HEK293 (cell line): ENCODE measurements around the gene TEX14.
A peak's percentile ranks its signal among the peaks of the same experiment; 100 is the strongest.

Experiments used
- CTCF ChIA-PET: fragments of 350-600 bp; formaldehyde crosslinking; extraction: SDS; loops from one replicate; lab custom pipeline; 2021; ENCODE audit warnings: antibody characterized with exemption; lab: Yijun Ruan, JAX
- POLR2A ChIA-PET: fragments of 300-600 bp; formaldehyde crosslinking; extraction: SDS; loops from one replicate; lab custom pipeline; 2020; ENCODE audit warnings: antibody characterized with exemption, inconsistent platforms; lab: Yijun Ruan, JAX
- H3K27ac ChIP-seq: fragments of 200-500 bp; sonication (Bioruptor generic); 2 replicates; pipeline ENCODE4 v1.5.1; 2014; ENCODE audit warnings: low read depth, low read length, control low read depth, inconsistent platforms; ENCODE audit errors: extremely low read depth
- H3K36me3 ChIP-seq, 2 experiments: fragments of 200-500 bp in 1 of 2; sonication (Bioruptor generic) in 1 of 2; 1 replicate in 1 of 2; 2 replicates in 1 of 2; pipeline ENCODE4 v1.5.1; 2014 to 2017; ENCODE audit warnings: inconsistent platforms in 2 of 2, low read length in 2 of 2; ENCODE audit not compliant: control insufficient read depth in 2 of 2, insufficient read depth in 1 of 2
- H3K4me1 ChIP-seq: fragments of 200-500 bp; sonication (Bioruptor generic); 2 replicates; pipeline ENCODE4 v1.5.1; 2014; ENCODE audit warnings: mild to moderate bottlenecking, low read length, inconsistent platforms; ENCODE audit not compliant: control insufficient read depth, insufficient read depth
- H3K4me3 ChIP-seq: 2 replicates; pipeline ENCODE4 v1.5.1; 2011; ENCODE audit warnings: low read depth, mild to moderate bottlenecking, control low read depth, low read length, moderate library complexity
- H3K9me3 ChIP-seq: fragments of 200-500 bp; sonication (Bioruptor generic); 2 replicates; pipeline ENCODE4 v1.5.1; 2014; ENCODE audit warnings: low read depth, low read length, inconsistent platforms; ENCODE audit not compliant: control insufficient read depth, insufficient read depth
- PRDM1 ChIP-seq: fragments of 450-650 bp; formaldehyde crosslinking; IDR thresholded peaks from 2 replicates; pipeline ENCODE4; 2016; ENCODE audit warnings: missing biosample characterization, missing genetic modification characterization
- WT1 ChIP-seq: fragments of 450-650 bp; formaldehyde crosslinking; IDR thresholded peaks from 2 replicates; pipeline ENCODE4 v1.5.1; 2016; ENCODE audit warnings: missing biosample characterization, missing genetic modification characterization
- ZFP3 ChIP-seq: fragments of 450-650 bp; formaldehyde crosslinking; IDR thresholded peaks from 2 replicates; pipeline ENCODE4 v1.5.1; 2016; ENCODE audit warnings: low read depth, missing biosample characterization, missing genetic modification characterization
- ZNF138 ChIP-seq: fragments of 450-650 bp; formaldehyde crosslinking; IDR thresholded peaks from 2 replicates; pipeline ENCODE4 v1.5.1; 2016; ENCODE audit warnings: missing biosample characterization, missing genetic modification characterization, borderline replicate concordance
- ZNF175 ChIP-seq: fragments of 450-650 bp; formaldehyde crosslinking; IDR thresholded peaks from 2 replicates; pipeline ENCODE4 v1.5.1; 2016; ENCODE audit warnings: missing biosample characterization, missing genetic modification characterization
- ZNF560 ChIP-seq: fragments of 450-650 bp; formaldehyde crosslinking; IDR thresholded peaks from 2 replicates; pipeline ENCODE4 v1.5.1; 2017; ENCODE audit warnings: missing biosample characterization, missing genetic modification characterization, borderline replicate concordance
- ZNF571 ChIP-seq: fragments of 450-650 bp; formaldehyde crosslinking; IDR thresholded peaks from 2 replicates; pipeline ENCODE4 v1.5.0; 2017; ENCODE audit warnings: missing biosample characterization, missing genetic modification characterization
- ZNF600 ChIP-seq: fragments of 450-650 bp; formaldehyde crosslinking; IDR thresholded peaks from 2 replicates; pipeline ENCODE4 v1.5.1; 2016; ENCODE audit warnings: missing biosample characterization, missing genetic modification characterization
- ZNF626 ChIP-seq: fragments of 450-650 bp; sonication (Bioruptor Pico); formaldehyde crosslinking; IDR thresholded peaks from 2 replicates; pipeline ENCODE4 v1.5.1; 2018; ENCODE audit warnings: missing biosample characterization, missing genetic modification characterization, inconsistent platforms
- ZSCAN30 ChIP-seq: fragments of 450-650 bp; IDR thresholded peaks from 2 replicates; pipeline ENCODE4 v1.5.1; 2018; ENCODE audit warnings: missing biosample characterization, mild to moderate bottlenecking, missing genetic modification characterization, moderate library complexity
- TF ChIP-seq, protein P1 (sequence below): fragments of 450-650 bp; formaldehyde crosslinking; IDR thresholded peaks from 2 replicates; pipeline ENCODE4 v1.5.1; 2017; ENCODE audit warnings: missing biosample characterization, missing genetic modification characterization
- TF ChIP-seq, protein P2 (sequence below): fragments of 450-650 bp; formaldehyde crosslinking; IDR thresholded peaks from 2 replicates; pipeline ENCODE4 v1.5.0; 2017; ENCODE audit warnings: missing biosample characterization, missing genetic modification characterization, borderline replicate concordance
- TF ChIP-seq, protein P3 (sequence below): fragments of 450-650 bp; formaldehyde crosslinking; IDR thresholded peaks from 2 replicates; pipeline ENCODE4 v1.5.1; 2016; ENCODE audit warnings: missing biosample characterization, missing genetic modification characterization, low read depth
- TF ChIP-seq, protein P4 (sequence below): fragments of 450-650 bp; formaldehyde crosslinking; IDR thresholded peaks from 2 replicates; pipeline ENCODE4 v1.5.1; 2016; ENCODE audit warnings: missing biosample characterization, missing genetic modification characterization

TEX14 gene

DNA sequence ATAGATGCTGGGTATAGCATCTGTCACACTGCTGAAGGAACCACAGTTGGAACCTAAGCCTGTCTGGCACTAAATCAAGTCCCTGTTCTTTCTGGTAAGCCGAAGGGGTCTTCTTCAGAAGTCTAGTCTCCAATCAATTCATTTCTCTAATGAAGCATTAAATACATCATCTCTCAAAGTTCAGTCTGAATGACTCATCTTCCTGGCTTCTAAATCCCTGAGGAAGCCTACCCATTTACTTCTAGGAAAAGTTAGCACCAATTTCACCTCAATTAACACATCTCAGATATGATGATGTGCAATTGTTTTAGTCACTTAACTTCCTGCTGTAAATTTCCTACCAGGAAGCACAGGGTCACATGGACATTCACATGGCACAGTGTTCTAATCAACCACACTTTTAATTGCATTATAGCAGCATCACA lies 49.9 kb downstream of the TEX14 start:
- H3K4me3 ChIP-seq, result no peak overlapping the region
- H3K27ac ChIP-seq, result no peak overlapping the region
- POLR2A ChIA-PET, result interaction anchor here (5.7 kb wide), 1 partner anchor 10 kb away, joined by 55 read pairs; no protein-coding TSS in a partner anchor
- H3K4me1 ChIP-seq, result no peaks in the 10 kb centered on the region
- TF ChIP-seq, protein P1, sequence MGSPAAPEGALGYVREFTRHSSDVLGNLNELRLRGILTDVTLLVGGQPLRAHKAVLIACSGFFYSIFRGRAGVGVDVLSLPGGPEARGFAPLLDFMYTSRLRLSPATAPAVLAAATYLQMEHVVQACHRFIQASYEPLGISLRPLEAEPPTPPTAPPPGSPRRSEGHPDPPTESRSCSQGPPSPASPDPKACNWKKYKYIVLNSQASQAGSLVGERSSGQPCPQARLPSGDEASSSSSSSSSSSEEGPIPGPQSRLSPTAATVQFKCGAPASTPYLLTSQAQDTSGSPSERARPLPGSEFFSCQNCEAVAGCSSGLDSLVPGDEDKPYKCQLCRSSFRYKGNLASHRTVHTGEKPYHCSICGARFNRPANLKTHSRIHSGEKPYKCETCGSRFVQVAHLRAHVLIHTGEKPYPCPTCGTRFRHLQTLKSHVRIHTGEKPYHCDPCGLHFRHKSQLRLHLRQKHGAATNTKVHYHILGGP (tag by site-specific recombination), result peak; percentile 48; the same call in 1 of the 2 replicates
- TF ChIP-seq ZFP3 (tag by site-specific recombination) (no peak), PRDM1 (peak; percentile 47; the same call in 1 of the 2 replicates)
- TF ChIP-seq, protein P2, sequence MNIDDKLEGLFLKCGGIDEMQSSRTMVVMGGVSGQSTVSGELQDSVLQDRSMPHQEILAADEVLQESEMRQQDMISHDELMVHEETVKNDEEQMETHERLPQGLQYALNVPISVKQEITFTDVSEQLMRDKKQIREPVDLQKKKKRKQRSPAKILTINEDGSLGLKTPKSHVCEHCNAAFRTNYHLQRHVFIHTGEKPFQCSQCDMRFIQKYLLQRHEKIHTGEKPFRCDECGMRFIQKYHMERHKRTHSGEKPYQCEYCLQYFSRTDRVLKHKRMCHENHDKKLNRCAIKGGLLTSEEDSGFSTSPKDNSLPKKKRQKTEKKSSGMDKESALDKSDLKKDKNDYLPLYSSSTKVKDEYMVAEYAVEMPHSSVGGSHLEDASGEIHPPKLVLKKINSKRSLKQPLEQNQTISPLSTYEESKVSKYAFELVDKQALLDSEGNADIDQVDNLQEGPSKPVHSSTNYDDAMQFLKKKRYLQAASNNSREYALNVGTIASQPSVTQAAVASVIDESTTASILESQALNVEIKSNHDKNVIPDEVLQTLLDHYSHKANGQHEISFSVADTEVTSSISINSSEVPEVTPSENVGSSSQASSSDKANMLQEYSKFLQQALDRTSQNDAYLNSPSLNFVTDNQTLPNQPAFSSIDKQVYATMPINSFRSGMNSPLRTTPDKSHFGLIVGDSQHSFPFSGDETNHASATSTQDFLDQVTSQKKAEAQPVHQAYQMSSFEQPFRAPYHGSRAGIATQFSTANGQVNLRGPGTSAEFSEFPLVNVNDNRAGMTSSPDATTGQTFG (tag by site-specific recombination), result no peak
- no peaks in the 10 kb centered on the region for H3K36me3 ChIP-seq
- no peaks in the 10 kb centered on the region for H3K9me3 ChIP-seq
- CTCF ChIA-PET, result interaction anchor here (0.6 to 1.1 kb wide), 2 partner anchors 11 to 123 kb away, joined by 4 read pairs; no protein-coding TSS in a partner anchor

DNA sequence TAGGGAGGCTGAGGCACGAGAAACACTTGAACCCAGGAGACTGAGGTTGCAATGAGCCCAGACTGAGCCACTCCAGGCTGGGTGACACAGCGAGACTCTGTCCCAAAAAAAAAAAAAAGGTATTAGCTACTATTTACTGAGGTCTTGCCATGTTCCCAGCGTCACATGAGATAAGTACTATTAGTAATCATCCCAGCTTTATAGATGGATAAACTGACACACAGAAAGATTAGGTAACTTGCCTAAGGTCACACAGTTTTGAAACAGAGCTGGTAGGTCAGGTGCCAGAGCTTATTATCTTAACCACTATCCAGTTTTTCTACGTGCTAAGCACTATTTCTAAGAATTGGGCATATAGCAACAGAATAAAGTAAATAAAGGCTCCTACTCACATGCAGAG lies 51.6 kb downstream of the TEX14 start:
- TF ChIP-seq ZSCAN30 (tag by site-specific recombination) (no peak), ZNF571 (tag by site-specific recombination) (no peak), ZNF626 (tag by site-specific recombination) (no peak), ZNF600 (tag by site-specific recombination) (no peak), ZNF175 (tag by site-specific recombination) (no peak), ZNF138 (tag by site-specific recombination) (no peak), WT1 (tag by site-specific recombination) (no peak), ZNF560 (tag by site-specific recombination) (no peak)
- TF ChIP-seq, protein P3, sequence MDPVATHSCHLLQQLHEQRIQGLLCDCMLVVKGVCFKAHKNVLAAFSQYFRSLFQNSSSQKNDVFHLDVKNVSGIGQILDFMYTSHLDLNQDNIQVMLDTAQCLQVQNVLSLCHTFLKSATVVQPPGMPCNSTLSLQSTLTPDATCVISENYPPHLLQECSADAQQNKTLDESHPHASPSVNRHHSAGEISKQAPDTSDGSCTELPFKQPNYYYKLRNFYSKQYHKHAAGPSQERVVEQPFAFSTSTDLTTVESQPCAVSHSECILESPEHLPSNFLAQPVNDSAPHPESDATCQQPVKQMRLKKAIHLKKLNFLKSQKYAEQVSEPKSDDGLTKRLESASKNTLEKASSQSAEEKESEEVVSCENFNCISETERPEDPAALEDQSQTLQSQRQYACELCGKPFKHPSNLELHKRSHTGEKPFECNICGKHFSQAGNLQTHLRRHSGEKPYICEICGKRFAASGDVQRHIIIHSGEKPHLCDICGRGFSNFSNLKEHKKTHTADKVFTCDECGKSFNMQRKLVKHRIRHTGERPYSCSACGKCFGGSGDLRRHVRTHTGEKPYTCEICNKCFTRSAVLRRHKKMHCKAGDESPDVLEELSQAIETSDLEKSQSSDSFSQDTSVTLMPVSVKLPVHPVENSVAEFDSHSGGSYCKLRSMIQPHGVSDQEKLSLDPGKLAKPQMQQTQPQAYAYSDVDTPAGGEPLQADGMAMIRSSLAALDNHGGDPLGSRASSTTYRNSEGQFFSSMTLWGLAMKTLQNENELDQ (tag by site-specific recombination), result no peak
- TF ChIP-seq, protein P4, sequence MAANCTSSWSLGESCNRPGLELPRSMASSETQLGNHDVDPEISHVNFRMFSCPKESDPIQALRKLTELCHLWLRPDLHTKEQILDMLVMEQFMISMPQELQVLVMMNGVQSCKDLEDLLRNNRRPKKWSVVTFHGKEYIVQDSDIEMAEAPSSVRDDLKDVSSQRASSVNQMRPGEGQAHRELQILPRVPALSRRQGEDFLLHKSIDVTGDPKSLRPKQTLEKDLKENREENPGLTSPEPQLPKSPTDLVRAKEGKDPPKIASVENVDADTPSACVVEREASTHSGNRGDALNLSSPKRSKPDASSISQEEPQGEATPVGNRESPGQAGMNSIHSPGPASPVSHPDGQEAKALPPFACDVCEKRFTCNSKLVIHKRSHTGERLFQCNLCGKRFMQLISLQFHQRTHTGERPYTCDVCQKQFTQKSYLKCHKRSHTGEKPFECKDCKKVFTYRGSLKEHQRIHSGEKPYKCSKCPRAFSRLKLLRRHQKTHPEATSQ (tag by site-specific recombination), result no peak
- H3K9me3 ChIP-seq, result no peaks in the 10 kb centered on the region
- no peaks in the 10 kb centered on the region for H3K4me1 ChIP-seq
- CTCF ChIA-PET, result interaction anchor here (0.6 to 1.5 kb wide), 4 partner anchors 55 to 302 kb away, joined by 3 to 6 read pairs (median 4); no protein-coding TSS in a partner anchor
- POLR2A ChIA-PET, result interaction anchor here (0.7 to 5.7 kb wide), 5 partner anchors 8 to 578 kb away, joined by 3 to 55 read pairs (median 3); no protein-coding TSS in a partner anchor
- H3K36me3 ChIP-seq, result no peaks in the 10 kb centered on the region
- H3K27ac ChIP-seq, result no peak overlapping the region
- no peak overlapping the region for H3K4me3 ChIP-seq
